Activated CD4-positive, alpha-beta T cell treated with anti-CD3 and anti-CD28 coated beads for 48 hours (primary cell): ENCODE results near the gene RCOR1.
A peak's percentile ranks its signal among the peaks of the same experiment; 100 is the strongest.
"Not testable (repeated sequence)": the region's sequence is repeated elsewhere in the genome, so short reads cannot be mapped to it uniquely, and the experiment has no call there.

Experiments
- DNase-seq: peaks from one replicate; pipeline ENCODE4 v3.0.0-alpha.2; 2020

The RCOR1 gene

GRCh38 chr14:102633906-102634595, 41.6 kb downstream of the RCOR1 start:
- peak; percentile 25 for DNase-seq

DNA sequence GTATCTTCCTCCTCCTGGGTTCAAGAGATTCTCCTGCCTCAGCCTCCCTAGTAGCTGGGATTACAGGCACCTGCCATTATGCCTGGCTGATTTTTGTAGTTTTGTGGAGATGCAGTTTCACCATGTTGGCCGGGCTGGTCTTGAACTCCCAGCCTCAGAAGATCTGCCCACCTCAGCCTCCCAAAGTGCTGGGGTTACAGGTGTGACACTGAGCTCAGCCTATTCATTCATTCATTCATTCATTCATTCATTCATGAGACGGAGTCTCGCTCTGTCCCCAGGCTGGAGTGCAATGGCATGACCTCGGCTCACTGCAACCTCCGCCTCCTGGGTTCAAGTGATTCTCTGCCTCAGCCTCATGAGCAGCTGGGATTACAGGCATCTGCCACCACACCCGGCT, 47.2 kb downstream of the RCOR1 start:
- not testable (repeated sequence) for DNase-seq

- DNase-seq, result no peak
Measured at GRCh38 chr14:102644523-102644922, 52.1 kb downstream of the RCOR1 start.

GRCh38 chr14:102645746-102646440, 53.4 kb downstream of the RCOR1 start:
- no peak for DNase-seq

GRCh38 chr14:102646615-102647014, 54.2 kb downstream of the RCOR1 start:
- no peak for DNase-seq

DNA sequence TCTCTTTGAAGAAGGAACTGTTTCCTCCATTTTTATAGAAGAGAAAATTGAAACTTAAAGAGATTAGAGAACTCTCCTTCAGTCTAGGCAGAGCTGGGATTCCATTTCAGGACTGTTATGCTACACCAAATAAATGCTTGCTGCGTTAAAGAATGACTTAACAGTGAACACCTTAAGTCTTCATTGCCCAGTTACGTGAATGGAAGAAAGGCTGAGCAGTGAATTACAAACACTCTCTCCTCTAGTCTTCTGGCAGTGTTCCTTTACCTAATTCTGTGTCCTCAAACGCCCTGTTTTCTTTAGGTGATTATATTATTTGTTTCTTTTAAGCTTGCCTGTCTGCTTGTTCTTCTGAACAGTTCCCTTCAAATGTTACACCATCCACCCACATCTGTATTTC, 59.7 kb downstream of the RCOR1 start:
- no peak for DNase-seq

DNA sequence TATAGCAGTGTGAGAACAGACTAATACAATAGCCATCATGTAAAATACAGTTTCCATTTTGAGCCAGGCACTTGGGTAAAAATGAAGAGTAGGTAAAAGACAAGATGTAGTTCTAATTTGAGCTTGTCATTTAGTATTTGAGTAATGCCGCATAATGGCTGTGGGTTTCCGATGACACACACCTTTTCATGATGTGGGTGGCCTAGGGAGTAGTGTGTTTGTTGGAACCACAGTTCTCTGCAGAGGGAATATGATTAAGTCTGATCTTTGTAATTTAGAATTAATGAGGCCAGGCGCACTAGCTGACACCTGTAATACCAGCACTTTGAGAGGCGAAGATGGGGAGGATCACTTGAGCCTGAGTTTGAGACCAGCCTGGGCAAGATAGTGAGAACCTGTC, 61.8 kb downstream of the RCOR1 start:
- peak; percentile 57 for DNase-seq

- DNase-seq, result no peak
Measured at GRCh38 chr14:102655137-102655536, 62.7 kb downstream of the RCOR1 start.

GRCh38 chr14:102659797-102660196, 67.3 kb downstream of the RCOR1 start:
- DNase-seq, result no peak

DNA sequence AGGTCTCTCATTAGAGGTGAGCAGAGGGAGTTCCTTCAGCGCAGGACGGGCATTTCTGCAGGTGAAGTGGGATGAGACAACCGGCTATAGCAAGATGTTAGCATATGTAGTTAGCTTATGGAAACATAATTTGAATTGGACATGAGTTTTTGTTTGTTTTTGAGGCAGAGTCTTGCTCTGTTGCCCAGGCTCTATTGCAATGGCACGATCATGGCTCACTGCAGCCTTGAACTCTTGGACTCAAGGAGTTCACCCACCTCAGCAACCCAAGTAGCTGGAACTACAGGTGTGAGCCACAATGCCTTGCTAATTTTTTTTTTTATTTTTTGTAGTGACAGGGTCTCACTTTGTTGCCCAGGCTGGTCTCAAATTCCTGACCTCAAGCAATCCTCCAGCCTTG, 69.2 kb downstream of the RCOR1 start:
- no peak for DNase-seq

- DNase-seq, result no peak
Measured at GRCh38 chr14:102662636-102663430, 70.4 kb downstream of the RCOR1 start.

GRCh38 chr14:102663440-102663839, 71.0 kb downstream of the RCOR1 start:
- DNase-seq, result no peak

DNA sequence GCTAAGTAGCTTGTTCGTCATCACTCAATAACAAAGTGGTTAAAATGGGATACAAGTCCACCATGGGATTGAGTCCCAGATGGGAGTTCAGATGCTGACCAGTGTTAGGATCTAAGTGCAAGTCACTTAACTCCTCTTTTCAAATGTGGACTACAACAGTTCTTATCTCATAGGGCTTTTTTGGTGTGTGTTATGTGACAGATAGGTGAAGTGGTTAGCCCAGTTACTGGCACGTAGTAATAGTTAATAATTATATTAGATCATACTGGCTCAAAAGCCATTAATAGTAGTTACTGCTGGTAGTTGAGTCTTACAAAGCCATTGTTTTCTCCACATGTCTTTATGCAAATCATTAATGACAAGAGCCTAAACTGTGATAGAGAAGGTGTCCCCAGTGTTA, 73.2 kb downstream of the RCOR1 start:
- no peak for DNase-seq

DNA sequence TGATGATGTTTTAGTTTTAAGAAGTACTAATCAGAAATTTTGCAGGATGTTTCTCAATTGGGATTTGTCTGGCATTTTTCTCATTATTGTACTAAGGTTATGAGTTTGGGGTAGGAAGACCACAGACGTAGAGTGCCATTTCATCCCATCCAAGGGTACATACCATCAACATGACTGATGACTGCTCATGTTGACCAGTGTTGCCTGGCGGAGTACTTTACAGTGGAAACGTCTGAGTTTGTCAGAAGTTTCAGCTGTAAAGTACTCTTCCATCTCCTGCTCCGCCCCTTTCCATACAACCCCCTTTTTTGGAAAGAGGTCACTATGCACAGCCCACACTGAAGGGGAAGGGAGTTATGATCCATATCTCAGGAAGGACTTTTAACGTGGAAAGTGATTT, 74.2 kb downstream of the RCOR1 start:
- no peak for DNase-seq

DNA sequence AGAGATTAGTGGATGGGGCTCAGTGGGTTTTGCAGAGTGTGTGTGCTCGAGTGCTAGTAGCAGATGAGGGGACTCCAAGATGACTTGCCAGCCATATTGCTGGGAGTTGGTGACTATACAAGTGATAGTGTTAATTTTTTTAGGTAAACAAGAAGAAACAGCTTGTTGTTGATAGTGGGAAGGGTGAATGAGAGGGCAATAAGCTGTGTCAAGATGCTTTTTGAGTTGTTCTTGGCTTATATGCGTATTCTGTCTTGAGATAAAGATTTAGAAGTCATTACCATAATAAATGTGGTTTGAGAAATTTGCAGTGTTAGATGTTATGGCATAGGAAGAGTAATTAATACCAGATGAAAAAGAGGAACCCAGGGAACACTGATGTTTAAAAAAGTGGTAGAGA, 75.3 kb downstream of the RCOR1 start:
- DNase-seq, result no peak

DNA sequence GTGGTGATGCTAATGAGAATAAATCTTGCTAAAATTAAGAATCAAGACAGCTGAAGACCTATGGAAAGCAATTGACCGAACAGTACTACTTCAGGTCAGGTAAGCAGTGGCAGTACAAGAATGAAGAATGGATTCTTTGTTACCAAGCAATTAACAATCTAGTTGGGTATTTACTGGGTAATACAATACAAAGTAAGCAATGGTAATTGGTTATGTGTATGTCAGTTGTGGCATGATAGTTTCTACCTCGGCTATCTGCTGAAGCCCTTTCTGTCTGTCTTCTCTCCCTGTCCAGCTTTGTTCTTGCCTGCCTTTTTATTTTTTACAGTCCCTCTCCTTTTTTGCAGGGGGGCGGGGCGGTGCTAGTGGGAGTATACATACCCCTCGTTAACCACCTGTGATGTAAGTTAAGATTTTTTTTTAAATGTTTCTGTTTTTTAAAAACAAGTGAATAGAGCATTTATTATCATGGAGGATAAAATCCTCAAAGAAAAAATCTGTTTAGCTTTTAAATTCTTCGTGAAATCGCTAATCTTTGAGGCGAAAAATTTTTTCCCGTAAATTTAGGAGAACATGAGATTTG, 75.9 kb downstream of the RCOR1 start:
- no peak for DNase-seq

DNA sequence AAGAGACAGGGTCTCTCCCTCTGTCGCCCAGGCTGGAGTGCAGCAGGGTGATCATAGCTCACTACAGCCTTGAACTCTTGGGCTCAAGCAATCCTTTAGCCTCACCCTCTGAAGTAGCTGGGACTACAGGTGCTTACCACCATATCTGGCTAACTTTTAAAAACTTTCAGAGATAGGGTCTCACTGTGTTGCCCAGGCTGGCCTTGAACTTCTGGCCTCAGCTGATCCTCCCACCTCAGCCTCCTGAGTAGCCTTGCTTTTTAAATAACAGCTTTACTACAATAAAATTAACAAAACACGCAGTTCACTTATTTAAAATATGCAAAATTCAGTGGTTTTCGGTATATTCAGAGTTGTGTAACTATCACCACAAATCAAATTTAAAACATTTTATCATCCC, 79.0 kb downstream of the RCOR1 start:
- no peak for DNase-seq

DNA sequence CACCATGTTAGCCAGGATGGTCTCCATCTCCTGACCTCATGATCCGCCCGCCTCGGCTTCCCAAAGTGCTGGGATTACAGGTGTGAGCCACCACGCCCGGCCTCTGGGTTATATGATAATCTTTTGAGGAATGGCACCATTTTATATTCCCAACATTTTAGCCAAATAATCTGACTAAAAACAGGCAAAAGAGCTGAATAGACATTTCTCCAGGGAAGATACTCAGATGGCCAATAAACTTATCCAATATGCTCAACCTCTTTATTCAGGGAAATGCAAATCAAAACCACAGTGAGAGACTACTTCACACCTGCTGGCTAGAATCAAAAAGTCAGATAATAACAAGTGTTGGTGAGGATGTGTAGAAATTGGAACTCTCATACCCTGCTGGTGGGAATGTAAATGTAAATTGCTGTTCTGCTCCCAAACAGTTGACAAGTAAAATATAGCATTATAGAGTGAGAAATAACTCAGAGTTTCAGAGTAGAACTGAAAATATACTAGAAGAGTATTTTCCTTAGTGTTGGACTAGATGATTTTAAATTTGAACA, 80.0 kb downstream of the RCOR1 start:
- DNase-seq, result no peak

GRCh38 chr14:102675396-102675795, 82.9 kb downstream of the RCOR1 start:
- no peak for DNase-seq

- no peak for DNase-seq
Measured at GRCh38 chr14:102678394-102678793, 85.9 kb downstream of the RCOR1 start.

DNA sequence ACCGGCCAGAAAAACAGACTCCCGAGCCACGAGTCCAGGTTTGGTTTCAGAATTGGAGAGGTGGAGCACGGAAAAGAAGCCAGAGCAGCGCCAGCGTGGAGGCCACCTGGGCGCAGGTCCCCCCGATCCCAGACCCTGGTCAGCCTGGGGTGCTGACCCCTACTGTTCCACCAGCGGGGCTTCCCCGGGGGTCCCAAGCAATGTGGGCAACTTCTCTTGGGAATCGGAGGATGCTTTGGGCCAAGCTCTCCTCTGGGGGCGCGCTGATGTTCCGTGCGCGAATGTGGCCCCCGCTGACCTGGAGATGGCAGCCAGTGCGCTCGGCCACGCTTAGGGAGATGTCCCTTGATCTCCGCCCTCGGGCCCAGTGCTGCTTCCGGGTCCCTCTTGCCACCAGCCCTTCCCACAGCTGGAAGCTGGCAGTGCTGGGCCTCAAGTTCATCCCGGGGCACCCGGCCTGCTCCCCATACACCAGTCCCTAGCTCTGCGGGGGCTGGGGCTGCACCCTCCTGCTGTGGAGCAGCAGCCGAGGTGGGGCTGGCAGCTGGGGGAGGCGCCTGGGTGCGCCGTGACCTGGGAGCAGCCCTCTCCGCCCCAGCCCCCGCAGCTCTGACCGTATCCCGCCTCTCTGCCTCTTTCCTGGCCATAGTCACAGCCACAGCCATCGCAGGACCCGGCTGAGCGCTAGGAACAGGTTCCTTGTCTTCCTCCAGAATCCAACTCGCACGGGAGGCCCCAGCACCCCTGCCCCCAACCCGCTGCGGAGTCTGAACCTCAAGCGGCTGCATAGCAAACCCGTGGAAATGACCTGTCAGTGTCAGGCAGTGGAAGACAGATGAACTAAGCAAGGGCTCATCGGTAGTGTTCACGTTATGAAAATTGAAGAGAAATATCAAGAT, 91.2 kb downstream of the RCOR1 start:
- no peak for DNase-seq

- no peak for DNase-seq
Measured at GRCh38 chr14:102684298-102684663, 91.8 kb downstream of the RCOR1 start.
